Uterus (tissue), 2 donors: Measurements from ENCODE around the gene KRT6B.

Experiments used
- CTCF ChIP-seq, 4 experiments: fragments of 200-600 bp in 2 of 4; fragments of 450-650 bp in 2 of 4; sonication (generic) in 2 of 4; IDR thresholded peaks; one replicate each; pipeline ENCODE4 v1.5.1; 2016 to 2019; ENCODE audit warnings: antibody characterized with exemption in 4 of 4, mild to moderate bottlenecking in 2 of 4, moderate library complexity in 1 of 4
- POLR2A ChIP-seq, 2 donors: fragments of 450-650 bp; IDR thresholded peaks; one replicate each; pipeline ENCODE4 v1.6.1; 2016; ENCODE audit warnings: antibody characterized with exemption in 2 of 2, mild to moderate bottlenecking in 1 of 2, moderate library complexity in 1 of 2

GRCh38 chr12:52415870-52416750, 35.8 kb downstream of the KRT6B start:
- TF ChIP-seq CTCF (IDR thresholded peaks at IDR 0.05): no peak
- TF ChIP-seq POLR2A (IDR thresholded peaks at IDR 0.05): no peak
